Thyroid gland (tissue), 4 donors: Measurements from ENCODE around the gene SYDE1.

Experiments used
- CTCF ChIP-seq, 6 experiments: fragments of 200-600 bp in 3 of 6; fragments of 450-650 bp in 3 of 6; sonication (generic) in 3 of 6; IDR thresholded peaks; one replicate each; pipeline ENCODE4 v1.5.1; 2016 to 2019; ENCODE audit warnings: antibody characterized with exemption in 6 of 6, mild to moderate bottlenecking in 2 of 6, inconsistent platforms in 1 of 6, moderate library complexity in 1 of 6
- POLR2A ChIP-seq, 2 donors: fragments of 450-650 bp; IDR thresholded peaks; one replicate each; pipeline ENCODE4 v1.6.1; 2017; ENCODE audit warnings: antibody characterized with exemption in 2 of 2, mild to moderate bottlenecking in 2 of 2, moderate library complexity in 1 of 2

DNA sequence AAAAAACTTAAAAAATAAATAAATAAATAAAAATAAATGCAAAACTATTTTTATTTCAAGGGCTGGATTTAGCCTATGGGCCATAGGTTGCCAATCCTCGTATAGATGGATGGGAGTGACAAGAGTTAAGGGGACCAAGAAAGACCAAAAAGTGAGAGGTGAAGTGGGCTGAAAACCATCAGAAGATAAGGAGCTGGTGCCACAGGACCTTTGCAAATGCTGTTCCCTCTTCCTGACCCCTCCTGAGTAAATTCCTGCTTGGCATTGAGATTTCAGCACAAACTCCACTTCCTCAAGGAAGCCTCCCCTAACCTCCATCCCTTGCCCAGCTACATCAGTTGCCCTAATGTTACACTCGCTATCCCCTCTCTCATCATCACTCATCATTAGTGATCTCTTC lies 14.2 kb upstream of the SYDE1 start:
- no peak for TF ChIP-seq POLR2A (IDR thresholded peaks at IDR 0.05)
- no peak for TF ChIP-seq CTCF (IDR thresholded peaks at IDR 0.05)
